ENCODE results near the gene SRGAP3. TPM values are rescaled to one million over a fixed set of nuclear protein-coding genes. Genes with fewer than 3 reads are reported as not detected.

Gene SRGAP3
- total and polyA plus RNA-seq, 8 donors, result 5.1 to 28.9 (median 22.4) TPM

DNA sequence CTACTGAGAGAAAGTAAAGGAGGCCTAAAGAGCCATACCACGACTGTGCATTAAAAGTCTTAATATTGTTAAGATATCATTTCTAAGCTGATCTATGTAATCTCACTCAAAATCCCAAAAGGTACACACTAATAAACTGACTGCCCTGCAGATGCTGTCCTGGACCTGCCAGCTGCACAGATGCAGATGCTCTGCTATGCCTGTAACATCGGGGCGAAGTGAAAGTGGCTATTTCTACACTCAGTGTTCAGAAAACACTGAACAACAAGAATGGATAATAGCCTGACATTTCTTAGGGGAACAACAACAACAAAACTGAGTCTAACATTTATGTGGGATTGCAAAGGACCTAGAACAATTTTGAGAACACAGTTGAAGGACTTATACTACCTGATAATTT is 318.1 kb downstream of the SRGAP3 start:
- H3K27ac ChIP-seq, result no peak overlapping the region
- no peak overlapping the region for H3K4me3 ChIP-seq
- no peaks in the 10 kb centered on the region for H3K27me3 ChIP-seq
- DNase-seq (no peak), ATAC-seq (no peak)
- no peaks in the 10 kb centered on the region for H3K9me3 ChIP-seq
- peaks cover 0 to 8% of the 10 kb centered on the region in 2 donors for H3K36me3 ChIP-seq
- intact Hi-C loops (cut with DNase I), result no loop called here
- no peak for TF ChIP-seq CTCF (IDR thresholded peaks at IDR 0.05)
- no peaks in the 10 kb centered on the region for H3K4me1 ChIP-seq

Other genes with a start within 250 kb of the SRGAP3 start
- 10 to 100 TPM; 32.2 to 35.4 TPM for gene THUMPD3, start 113.4 kb upstream of the SRGAP3 start, total RNA-seq
- gene THUMPD3, start 113.4 kb upstream of the SRGAP3 start, polyA plus RNA-seq (ENCODE audit: insufficient read length in 6 of 6), result 10 to 100 TPM; 42.3 to 65.0 (median 50.9) TPM
- gene SETD5, start 148.0 kb upstream of the SRGAP3 start, total RNA-seq, result 100 to 1,000 TPM in 1 of 2 donors, 10 to 100 TPM in 1; 82.2 to 113 TPM
- 100 to 1,000 TPM; 163 to 195 (median 181) TPM for gene SETD5, start 148.0 kb upstream of the SRGAP3 start, polyA plus RNA-seq (ENCODE audit: insufficient read length in 6 of 6)